Peyer's patch (tissue), 4 donors: ENCODE measurements around the gene EVL.

Experiments
- CTCF ChIP-seq, 6 experiments: fragments of 450-650 bp in 4 of 6; fragments of 200-600 bp in 2 of 6; sonication (generic) in 1 of 6; IDR thresholded peaks; one replicate each; pipeline ENCODE4 v1.5.1; 2017 to 2019; ENCODE audit warnings: antibody characterized with exemption in 6 of 6, mild to moderate bottlenecking in 3 of 6, moderate library complexity in 1 of 6
- POLR2A ChIP-seq, 2 donors: fragments of 450-650 bp; IDR thresholded peaks; one replicate each; pipeline ENCODE4 v1.5.1; 2017; ENCODE audit warnings: antibody characterized with exemption in 2 of 2, mild to moderate bottlenecking in 2 of 2, moderate library complexity in 2 of 2

- TF ChIP-seq CTCF (IDR thresholded peaks at IDR 0.05), result no peak
- no peak for TF ChIP-seq POLR2A (IDR thresholded peaks at IDR 0.05)
Observed at GRCh38 chr14:100051103-100051502, 14.1 kb upstream of the EVL start.
